Transverse colon (tissue), 4 donors: ENCODE measurements around the gene ZNF283.

Experiments
- EP300 ChIP-seq: sonication (generic); formaldehyde crosslinking; IDR thresholded peaks from one replicate; pipeline ENCODE4 v1.6.1; 2017; ENCODE audit warnings: antibody characterized with exemption, low read depth
- POLR2A ChIP-seq: fragments of 450-650 bp; IDR thresholded peaks from one replicate; pipeline ENCODE4 v1.6.1; 2016; ENCODE audit warnings: antibody characterized with exemption, mild to moderate bottlenecking, moderate library complexity
- POLR2AphosphoS5 ChIP-seq, 3 donors: sonication (generic); formaldehyde crosslinking; IDR thresholded peaks; one replicate each; pipeline ENCODE4 v1.6.1; 2016; ENCODE audit warnings: antibody characterized with exemption in 3 of 3
- TF ChIP-seq, protein P1 (sequence below), 5 experiments: fragments of 200-600 bp in 3 of 5; fragments of 450-650 bp in 2 of 5; sonication (generic) in 3 of 5; IDR thresholded peaks; 1 replicate in 2 of 5; 2 replicates in 3 of 5; pipeline ENCODE4 v1.5.1; 2016 to 2017; ENCODE audit warnings: antibody characterized with exemption in 5 of 5, inconsistent platforms in 3 of 5, mild to moderate bottlenecking in 2 of 5, moderate library complexity in 1 of 5

DNA sequence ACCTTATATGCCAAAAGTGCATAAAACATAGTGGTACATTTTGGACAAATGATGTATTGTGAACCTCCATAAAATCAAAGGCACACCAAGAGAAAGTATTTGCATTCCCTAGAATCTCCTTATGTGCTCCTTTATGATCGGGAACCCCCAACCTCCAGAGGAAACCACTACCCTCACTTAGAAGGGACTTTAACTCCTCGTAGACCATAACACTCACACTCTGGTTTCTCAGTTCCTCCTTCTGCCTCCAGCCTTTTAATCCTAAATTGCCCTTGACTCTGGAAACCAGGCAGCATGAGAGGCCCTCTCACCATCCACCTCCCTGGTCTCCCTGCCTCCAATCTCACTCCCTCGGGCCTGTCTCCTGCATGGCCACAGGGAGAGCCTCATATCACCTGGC lies 36.5 kb upstream of the ZNF283 start:
- TF ChIP-seq POLR2A (no peak), EP300 (no peak), POLR2AphosphoS5 (IDR thresholded peaks at IDR 0.05) (no peak)
- TF ChIP-seq, protein P1, sequence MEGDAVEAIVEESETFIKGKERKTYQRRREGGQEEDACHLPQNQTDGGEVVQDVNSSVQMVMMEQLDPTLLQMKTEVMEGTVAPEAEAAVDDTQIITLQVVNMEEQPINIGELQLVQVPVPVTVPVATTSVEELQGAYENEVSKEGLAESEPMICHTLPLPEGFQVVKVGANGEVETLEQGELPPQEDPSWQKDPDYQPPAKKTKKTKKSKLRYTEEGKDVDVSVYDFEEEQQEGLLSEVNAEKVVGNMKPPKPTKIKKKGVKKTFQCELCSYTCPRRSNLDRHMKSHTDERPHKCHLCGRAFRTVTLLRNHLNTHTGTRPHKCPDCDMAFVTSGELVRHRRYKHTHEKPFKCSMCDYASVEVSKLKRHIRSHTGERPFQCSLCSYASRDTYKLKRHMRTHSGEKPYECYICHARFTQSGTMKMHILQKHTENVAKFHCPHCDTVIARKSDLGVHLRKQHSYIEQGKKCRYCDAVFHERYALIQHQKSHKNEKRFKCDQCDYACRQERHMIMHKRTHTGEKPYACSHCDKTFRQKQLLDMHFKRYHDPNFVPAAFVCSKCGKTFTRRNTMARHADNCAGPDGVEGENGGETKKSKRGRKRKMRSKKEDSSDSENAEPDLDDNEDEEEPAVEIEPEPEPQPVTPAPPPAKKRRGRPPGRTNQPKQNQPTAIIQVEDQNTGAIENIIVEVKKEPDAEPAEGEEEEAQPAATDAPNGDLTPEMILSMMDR (IDR thresholded peaks at IDR 0.05), result no peak
